Natural killer cell (primary cell): ENCODE results near the gene FRYL. TPM values are rescaled to one million over a fixed set of nuclear protein-coding genes. Genes with fewer than 3 reads are reported as not detected.
A peak's percentile ranks its signal among the peaks of the same experiment; 100 is the strongest.

ENCODE experiments used
- ATAC-seq, 3 donors: fragments of 150-1000 bp in 2 of 3; fragments of 200-7000 bp in 1 of 3; cut with Tn5 transposase; 1 replicate in 1 of 3; 2 replicates in 2 of 3; pipeline ENCODE4 v1.10.0; 2021; ENCODE audit warnings: mild to moderate bottlenecking in 2 of 3, moderate library complexity in 2 of 3
- DNase-seq, 2 donors: peaks; one replicate each; pipeline versions ENCODE4 v3.0.0 to v3.0.0-alpha.2; 2013 to 2021; ENCODE audit warnings: mixed read lengths in 1 of 2
- H3K27ac ChIP-seq: one replicate; pipeline ENCODE4 v1.5.1; 2013; ENCODE audit warnings: mild to moderate bottlenecking, low read length
- H3K27me3 ChIP-seq: one replicate; pipeline ENCODE4 v1.6.1; 2013; ENCODE audit warnings: low read length; ENCODE audit not compliant: control insufficient read depth, insufficient read depth
- H3K36me3 ChIP-seq: one replicate; pipeline ENCODE4 v1.6.1; 2013; ENCODE audit warnings: low read length; ENCODE audit not compliant: control insufficient read depth, insufficient read depth
- H3K4me1 ChIP-seq: one replicate; pipeline ENCODE4 v1.6.1; 2013; ENCODE audit warnings: low read length; ENCODE audit not compliant: control insufficient read depth, insufficient read depth
- H3K4me3 ChIP-seq: one replicate; pipeline ENCODE4 v1.5.1; 2013; ENCODE audit warnings: low read length
- H3K9me3 ChIP-seq: one replicate; pipeline ENCODE4 v1.6.1; 2013; ENCODE audit warnings: low read length; ENCODE audit not compliant: control insufficient read depth, insufficient read depth
- H3K27ac Mint-ChIP-seq, 2 donors: one replicate each; pipeline ENCODE4 v1.8.0; 2022; ENCODE audit warnings: mild to moderate bottlenecking in 2 of 2, mixed read lengths in 2 of 2, moderate library complexity in 1 of 2
- H3K27me3 Mint-ChIP-seq, 2 donors: one replicate each; pipeline ENCODE4 v1.8.0; 2022; ENCODE audit warnings: low read depth in 2 of 2, mixed read lengths in 2 of 2
- H3K36me3 Mint-ChIP-seq: one replicate; pipeline ENCODE4 v1.8.0; 2022; ENCODE audit warnings: mixed read lengths
- H3K4me1 Mint-ChIP-seq, 2 donors: one replicate each; pipeline ENCODE4 v1.8.0; 2022; ENCODE audit warnings: mixed read lengths in 2 of 2
- H3K4me3 Mint-ChIP-seq: one replicate; pipeline ENCODE4 v1.8.0; 2022; ENCODE audit warnings: mild to moderate bottlenecking, moderate library complexity, mixed read lengths
- H3K9me3 Mint-ChIP-seq, 2 donors: one replicate each; pipeline ENCODE4 v1.8.0; 2022; ENCODE audit warnings: mixed read lengths in 2 of 2
- WGBS: methylation state at CpG from one replicate; pipeline ENCODE4 v1.1.7; 2013; ENCODE audit warnings: missing lambda C conversion rate; ENCODE audit not compliant: insufficient coverage; 5-methylcytosine and 5-hydroxymethylcytosine counted together
- intact Hi-C: fragments of 100-400 bp; cut with micrococcal nuclease; formaldehyde crosslinking; loops from one replicate; pipeline ENCODE4 v1.14.2; 2022
- total RNA-seq, 4 donors: library from RNA; stranded (reverse); fragments of 120-200 nt in 1 of 4; gene quantifications; one replicate each; pipeline versions ENCODE4 v1.2.3 to v1.2.4, GENCODE V29; 2013 to 2022
- TF ChIP-seq, protein P1 (sequence below): fragments of 200-600 bp; IDR thresholded peaks from one replicate; pipeline ENCODE4 v1.8.0; 2022; ENCODE audit warnings: antibody characterized with exemption

FRYL gene
- total RNA-seq, 3 donors from 2014 or later (not counting 1 experiment from before 2014, with no cell fraction given), result 143 to 181 (median 146) TPM

DNA sequence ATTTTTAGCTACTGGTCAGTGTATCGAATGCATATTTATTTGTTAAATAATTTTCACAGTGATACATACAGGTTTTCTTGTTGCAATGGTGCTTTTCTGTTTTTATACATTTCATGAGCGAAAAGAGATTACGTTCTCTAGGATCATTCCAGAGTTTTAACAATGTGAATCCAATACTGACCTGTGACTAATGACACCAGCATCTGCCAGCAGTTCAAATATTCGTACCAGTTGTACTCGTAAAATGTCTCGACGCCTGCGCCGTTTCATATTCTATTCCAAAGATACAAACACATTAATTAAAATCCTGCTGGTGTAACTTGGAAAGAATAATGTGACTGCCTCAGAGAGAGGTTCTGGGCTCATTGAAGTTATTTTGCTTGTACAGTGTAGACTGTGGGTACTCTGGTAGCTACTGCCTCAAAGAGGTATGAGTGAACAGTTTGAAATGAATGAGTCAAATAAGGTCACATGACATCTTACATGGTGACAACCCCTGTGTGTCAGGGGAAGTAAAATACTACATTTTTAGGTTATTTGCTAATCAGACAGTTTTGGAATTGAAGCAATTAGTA lies 209.3 kb downstream of the FRYL start:
- H3K27ac Mint-ChIP-seq, result no peak overlapping the region
- peaks cover 21% of the 10 kb centered on the region for H3K36me3 Mint-ChIP-seq
- no peak overlapping the region for H3K4me3 ChIP-seq
- no peak for ATAC-seq
- 96% methylated on average over 4 of the region's 9 CpGs for WGBS
- H3K36me3 ChIP-seq, result peaks cover 83% of the 10 kb centered on the region
- TF ChIP-seq, protein P1, sequence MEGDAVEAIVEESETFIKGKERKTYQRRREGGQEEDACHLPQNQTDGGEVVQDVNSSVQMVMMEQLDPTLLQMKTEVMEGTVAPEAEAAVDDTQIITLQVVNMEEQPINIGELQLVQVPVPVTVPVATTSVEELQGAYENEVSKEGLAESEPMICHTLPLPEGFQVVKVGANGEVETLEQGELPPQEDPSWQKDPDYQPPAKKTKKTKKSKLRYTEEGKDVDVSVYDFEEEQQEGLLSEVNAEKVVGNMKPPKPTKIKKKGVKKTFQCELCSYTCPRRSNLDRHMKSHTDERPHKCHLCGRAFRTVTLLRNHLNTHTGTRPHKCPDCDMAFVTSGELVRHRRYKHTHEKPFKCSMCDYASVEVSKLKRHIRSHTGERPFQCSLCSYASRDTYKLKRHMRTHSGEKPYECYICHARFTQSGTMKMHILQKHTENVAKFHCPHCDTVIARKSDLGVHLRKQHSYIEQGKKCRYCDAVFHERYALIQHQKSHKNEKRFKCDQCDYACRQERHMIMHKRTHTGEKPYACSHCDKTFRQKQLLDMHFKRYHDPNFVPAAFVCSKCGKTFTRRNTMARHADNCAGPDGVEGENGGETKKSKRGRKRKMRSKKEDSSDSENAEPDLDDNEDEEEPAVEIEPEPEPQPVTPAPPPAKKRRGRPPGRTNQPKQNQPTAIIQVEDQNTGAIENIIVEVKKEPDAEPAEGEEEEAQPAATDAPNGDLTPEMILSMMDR, result no peak
- intact Hi-C loops, result no loop called here
- no peak for DNase-seq
- no peaks in the 10 kb centered on the region for H3K27me3 Mint-ChIP-seq
- no peak overlapping the region for H3K4me3 Mint-ChIP-seq
- H3K4me1 ChIP-seq, result no peaks in the 10 kb centered on the region
- H3K4me1 Mint-ChIP-seq, result no peaks in the 10 kb centered on the region
- no peaks in the 10 kb centered on the region for H3K9me3 Mint-ChIP-seq
- H3K9me3 ChIP-seq, result no peaks in the 10 kb centered on the region
- H3K27me3 ChIP-seq, result no peaks in the 10 kb centered on the region
- no peak overlapping the region for H3K27ac ChIP-seq

DNA sequence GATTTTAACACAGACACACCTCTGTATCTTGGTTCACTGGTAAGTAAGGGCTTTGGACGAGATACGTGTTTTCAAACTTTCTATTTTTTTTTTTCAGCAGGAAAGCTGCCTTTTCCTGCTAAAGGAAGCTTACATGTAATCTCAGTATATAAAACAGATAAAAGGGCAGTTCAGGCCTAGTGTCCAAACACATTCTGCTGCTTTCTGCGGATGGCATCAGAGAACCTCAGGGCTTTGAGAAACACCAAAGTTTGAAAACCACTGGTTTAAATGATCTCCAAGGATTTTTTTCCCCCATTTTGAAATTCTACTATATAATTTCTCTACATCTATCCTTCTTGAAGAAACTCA lies 214.1 kb downstream of the FRYL start:
- intact Hi-C loops, result no loop called here
- Mint-ChIP-seq H3K4me3 (no peak overlapping the region), H3K36me3 (peaks cover 11% of the 10 kb centered on the region), H3K27me3 (no peaks in the 10 kb centered on the region), H3K27ac (peak overlapping the region in 1 of 2 donors; percentile 41), H3K4me1 (no peaks in the 10 kb centered on the region), H3K9me3 (no peaks in the 10 kb centered on the region)
- no peak overlapping the region for H3K27ac ChIP-seq
- no peak for DNase-seq
- no peak for ATAC-seq
- H3K9me3 ChIP-seq, result no peaks in the 10 kb centered on the region
- H3K4me1 ChIP-seq, result no peaks in the 10 kb centered on the region
- peaks cover 81% of the 10 kb centered on the region for H3K36me3 ChIP-seq
- H3K4me3 ChIP-seq, result no peak overlapping the region
- H3K27me3 ChIP-seq, result no peaks in the 10 kb centered on the region
- 81% methylated on average over 3 of the region's 3 CpGs for WGBS
- TF ChIP-seq, protein P1, result no peak

DNA sequence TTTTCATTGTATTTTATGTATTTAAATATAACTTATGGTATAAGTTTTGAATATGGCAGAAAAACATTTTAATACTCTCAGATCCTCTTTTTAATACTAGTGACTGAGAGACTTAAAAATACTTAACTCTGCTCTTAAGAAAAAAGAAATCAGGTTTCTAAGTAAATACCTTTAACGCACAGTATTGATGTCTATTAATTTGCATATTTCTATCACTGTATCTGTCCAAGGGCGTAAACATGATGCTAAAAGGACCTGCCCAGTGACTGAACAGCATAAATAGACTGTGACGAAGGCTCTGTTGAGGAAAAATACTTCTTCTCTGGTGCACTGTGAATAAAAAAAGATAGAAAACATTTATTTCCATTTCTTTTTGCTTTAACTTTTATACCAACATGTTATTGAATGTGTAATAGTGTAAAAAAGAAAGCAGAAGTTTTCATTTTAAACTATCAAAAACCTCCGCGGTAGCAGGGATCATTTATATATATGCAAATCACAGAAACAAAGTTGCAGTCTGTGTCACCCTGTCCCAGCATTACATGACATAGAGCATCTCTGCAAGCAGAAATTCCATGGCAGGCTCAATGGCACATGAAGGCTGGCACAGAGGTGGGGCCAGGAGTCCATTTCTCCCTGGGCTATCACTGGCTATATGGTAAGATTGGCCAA lies 214.6 kb downstream of the FRYL start:
- H3K36me3 ChIP-seq, result peaks cover 80% of the 10 kb centered on the region
- no peak overlapping the region for H3K27ac ChIP-seq
- no peak overlapping the region for H3K4me3 Mint-ChIP-seq

More for the DNA sequence above, 214.6 kb downstream of the FRYL start:
- DNase-seq (no peak), ATAC-seq (no peak)
- H3K27ac Mint-ChIP-seq, result no peak overlapping the region
- TF ChIP-seq, protein P1, result no peak
- H3K4me1 ChIP-seq, result no peaks in the 10 kb centered on the region
- intact Hi-C loops, result no loop called here
- H3K4me3 ChIP-seq, result no peak overlapping the region
- H3K27me3 Mint-ChIP-seq, result no peaks in the 10 kb centered on the region
- WGBS, result 80% methylated on average over 5 of the region's 5 CpGs
- no peaks in the 10 kb centered on the region for H3K9me3 ChIP-seq
- no peaks in the 10 kb centered on the region for H3K27me3 ChIP-seq
- peaks cover 11% of the 10 kb centered on the region for H3K36me3 Mint-ChIP-seq
- H3K4me1 Mint-ChIP-seq, result no peaks in the 10 kb centered on the region
- H3K9me3 Mint-ChIP-seq, result no peaks in the 10 kb centered on the region
